Right atrium auricular region (tissue), 2 donors: ENCODE results near the gene FOXM1. TPM values are rescaled to one million over a fixed set of nuclear protein-coding genes. Genes with fewer than 3 reads are reported as not detected.
A peak's percentile ranks its signal among the peaks of the same experiment; 100 is the strongest.

Experiments
- DNase-seq: peaks from one replicate; pipeline ENCODE4 v3.0.0-alpha.2; 2019; ENCODE audit warnings: low spot score
- H3K27ac ChIP-seq, 2 donors: fragments of 200-600 bp; sonication (generic); 1 replicate in 1 of 2; 2 replicates in 1 of 2; pipeline ENCODE4 v1.5.1; 2016 to 2019
- H3K27me3 ChIP-seq, 2 donors: fragments of 200-600 bp; sonication (generic); one replicate each; pipeline versions ENCODE4 v1.5.1 to v1.6.0; 2017 to 2019
- H3K36me3 ChIP-seq: fragments of 200-600 bp; sonication (generic); one replicate; pipeline ENCODE4 v1.5.1; 2016
- H3K4me1 ChIP-seq, 2 donors: fragments of 200-600 bp; sonication (generic); one replicate each; pipeline versions ENCODE4 v1.5.1 to v1.6.0; 2017 to 2019
- H3K4me3 ChIP-seq, 2 donors: fragments of 200-600 bp; sonication (generic); 1 replicate in 1 of 2; 2 replicates in 1 of 2; pipeline ENCODE4 v1.5.1; 2017 to 2019; ENCODE audit warnings: mild to moderate bottlenecking in 1 of 2, moderate library complexity in 1 of 2
- H3K9me3 ChIP-seq, 2 donors: fragments of 200-600 bp; sonication (generic); one replicate each; pipeline ENCODE4 v1.5.1; 2019
- total RNA-seq, 2 donors: library from RNA; depleted of rRNA; stranded (reverse); fragments of >200 nt; gene quantifications; one replicate each; pipeline ENCODE4 v1.1.0, GENCODE V29; 2016
- TF ChIP-seq, protein P1 (sequence below), 2 donors: fragments of 200-600 bp; sonication (generic); IDR thresholded peaks; one replicate each; pipeline ENCODE4 v1.5.1; 2019; ENCODE audit warnings: antibody characterized with exemption in 2 of 2

FOXM1 gene
- total RNA-seq, 2 donors from 2014 or later = 0.16 to 4.1 TPM

DNA sequence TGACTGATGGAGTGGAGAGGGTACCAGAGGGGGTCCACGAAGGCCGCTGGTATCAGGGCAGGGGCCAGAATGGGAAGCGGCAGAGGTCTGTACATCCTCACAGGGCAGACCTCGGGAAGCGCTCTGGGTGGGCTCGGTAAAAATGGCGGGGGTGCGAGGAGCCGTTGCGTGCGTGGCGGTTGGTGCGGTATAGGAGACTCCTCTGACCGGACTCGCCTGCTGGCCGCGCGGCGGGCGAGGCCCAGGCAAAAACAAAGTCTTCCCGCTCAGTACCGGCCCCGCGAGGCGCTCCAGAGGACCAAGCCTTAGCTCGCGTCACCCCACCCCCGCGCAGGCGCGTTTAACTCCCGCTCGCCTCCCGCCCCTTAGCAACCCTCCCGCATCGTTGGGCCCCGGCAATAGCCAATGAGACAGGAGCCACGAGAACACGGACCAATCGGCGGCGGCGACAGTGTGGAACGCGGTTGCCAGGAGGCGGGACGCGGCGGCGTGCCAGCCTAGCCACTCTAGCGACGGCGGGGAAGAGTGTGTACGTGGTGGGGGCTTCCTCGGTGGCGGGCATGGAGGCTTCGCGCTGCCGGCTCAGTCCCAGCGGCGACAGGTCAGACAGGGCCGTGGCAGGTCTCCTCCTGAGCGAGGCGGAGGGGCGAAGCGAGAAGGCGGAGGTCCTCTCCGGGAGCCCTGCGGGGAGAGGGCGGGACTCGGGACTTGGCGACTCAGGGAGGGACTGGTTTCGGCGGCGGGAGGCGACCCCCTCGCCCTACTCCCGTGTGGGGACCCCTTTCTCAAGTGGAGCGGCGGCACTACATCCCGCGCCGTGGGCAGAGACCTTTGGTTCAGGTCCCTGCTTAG lies 13.6 kb upstream of the FOXM1 start, which contains the start of gene TULP3:
TULP3 (plus strand) TSS at position 504 of the 852 bp plus-strand sequence; CDS start at position 561, 57 bp downstream.
- H3K27ac ChIP-seq = peak within 1 kb of the TSS; percentile 93 to 99
- H3K36me3 ChIP-seq = no peaks in the 10 kb centered on the region
- H3K4me3 ChIP-seq = peak within 1 kb of the TSS; percentile 73 to 97
- TF ChIP-seq, protein P1, sequence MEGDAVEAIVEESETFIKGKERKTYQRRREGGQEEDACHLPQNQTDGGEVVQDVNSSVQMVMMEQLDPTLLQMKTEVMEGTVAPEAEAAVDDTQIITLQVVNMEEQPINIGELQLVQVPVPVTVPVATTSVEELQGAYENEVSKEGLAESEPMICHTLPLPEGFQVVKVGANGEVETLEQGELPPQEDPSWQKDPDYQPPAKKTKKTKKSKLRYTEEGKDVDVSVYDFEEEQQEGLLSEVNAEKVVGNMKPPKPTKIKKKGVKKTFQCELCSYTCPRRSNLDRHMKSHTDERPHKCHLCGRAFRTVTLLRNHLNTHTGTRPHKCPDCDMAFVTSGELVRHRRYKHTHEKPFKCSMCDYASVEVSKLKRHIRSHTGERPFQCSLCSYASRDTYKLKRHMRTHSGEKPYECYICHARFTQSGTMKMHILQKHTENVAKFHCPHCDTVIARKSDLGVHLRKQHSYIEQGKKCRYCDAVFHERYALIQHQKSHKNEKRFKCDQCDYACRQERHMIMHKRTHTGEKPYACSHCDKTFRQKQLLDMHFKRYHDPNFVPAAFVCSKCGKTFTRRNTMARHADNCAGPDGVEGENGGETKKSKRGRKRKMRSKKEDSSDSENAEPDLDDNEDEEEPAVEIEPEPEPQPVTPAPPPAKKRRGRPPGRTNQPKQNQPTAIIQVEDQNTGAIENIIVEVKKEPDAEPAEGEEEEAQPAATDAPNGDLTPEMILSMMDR (IDR thresholded peaks at IDR 0.05) = no peak
- H3K9me3 ChIP-seq = no peaks in the 10 kb centered on the region
- H3K4me1 ChIP-seq = peaks cover 0 to 31% of the 10 kb centered on the region in 2 donors
- peak; percentile 99 for DNase-seq
- H3K27me3 ChIP-seq = no peaks in the 10 kb centered on the region

DNA sequence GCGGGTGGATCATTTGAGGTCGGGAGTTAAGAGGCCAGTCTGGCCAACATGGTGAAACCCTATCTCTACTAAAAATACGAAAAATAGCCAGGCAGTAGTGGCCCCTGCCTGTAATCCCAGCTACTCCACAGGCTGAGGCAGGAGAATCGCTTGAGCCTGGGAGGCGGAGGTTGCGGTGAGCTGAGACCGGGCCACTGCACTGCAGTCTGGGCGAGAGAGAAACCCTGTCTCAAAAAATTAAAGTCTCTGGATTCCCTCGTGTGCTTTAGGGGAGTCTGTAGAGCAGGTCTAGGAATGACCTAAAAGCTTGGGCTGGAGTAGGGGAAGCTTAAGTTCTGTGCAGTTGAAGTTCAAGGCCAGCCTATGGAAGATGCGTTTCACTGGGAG lies 13.0 kb upstream of the FOXM1 start:
- peak overlapping the region; percentile 93 to 99 for H3K27ac ChIP-seq
- H3K27me3 ChIP-seq = no peaks in the 10 kb centered on the region
- no peaks in the 10 kb centered on the region for H3K36me3 ChIP-seq
- DNase-seq = no peak
- H3K4me1 ChIP-seq = peaks cover 0 to 26% of the 10 kb centered on the region in 2 donors
- peak overlapping the region; percentile 73 to 97 for H3K4me3 ChIP-seq
- no peaks in the 10 kb centered on the region for H3K9me3 ChIP-seq
- TF ChIP-seq, protein P1 (IDR thresholded peaks at IDR 0.05) = no peak

DNA sequence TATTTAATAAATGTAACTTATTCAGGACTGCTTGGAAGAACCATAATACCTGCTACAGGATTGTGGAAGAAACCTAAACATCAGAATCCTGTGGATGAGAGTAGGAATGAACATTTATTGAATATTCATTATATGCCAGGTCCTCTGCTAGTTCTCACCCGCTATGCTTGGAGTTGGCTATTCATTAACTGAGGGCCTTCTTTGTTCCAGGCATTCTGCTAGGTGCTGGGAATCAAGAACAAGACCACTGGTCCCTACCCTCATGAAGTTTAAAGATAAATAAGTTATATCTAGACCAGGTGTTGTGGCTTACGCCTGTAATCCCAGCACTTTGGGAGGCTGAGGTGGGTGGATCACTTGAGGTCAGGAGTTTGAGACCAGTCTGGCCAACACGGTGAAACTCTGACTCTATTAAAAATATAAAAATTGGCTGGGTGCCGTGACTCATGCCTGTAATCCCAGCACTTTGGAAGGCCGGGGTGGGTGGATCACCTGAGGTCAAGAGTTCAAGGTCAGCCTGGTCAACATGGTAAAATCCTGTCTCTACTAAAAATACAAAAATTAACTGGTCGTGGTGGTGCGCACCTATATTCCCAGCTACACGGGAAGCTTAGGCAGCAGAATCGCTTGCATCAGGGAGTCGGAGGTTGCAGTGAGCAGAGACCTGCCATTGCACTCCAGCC lies 9.9 kb upstream of the FOXM1 start:
- Histone ChIP-seq H3K27ac (no peak overlapping the region), H3K9me3 (no peaks in the 10 kb centered on the region), H3K4me1 (peaks cover 0 to 12% of the 10 kb centered on the region in 2 donors), H3K4me3 (no peak overlapping the region), H3K27me3 (no peaks in the 10 kb centered on the region), H3K36me3 (no peaks in the 10 kb centered on the region)
- TF ChIP-seq, protein P1 (IDR thresholded peaks at IDR 0.05) = no peak
- no peak for DNase-seq

DNA sequence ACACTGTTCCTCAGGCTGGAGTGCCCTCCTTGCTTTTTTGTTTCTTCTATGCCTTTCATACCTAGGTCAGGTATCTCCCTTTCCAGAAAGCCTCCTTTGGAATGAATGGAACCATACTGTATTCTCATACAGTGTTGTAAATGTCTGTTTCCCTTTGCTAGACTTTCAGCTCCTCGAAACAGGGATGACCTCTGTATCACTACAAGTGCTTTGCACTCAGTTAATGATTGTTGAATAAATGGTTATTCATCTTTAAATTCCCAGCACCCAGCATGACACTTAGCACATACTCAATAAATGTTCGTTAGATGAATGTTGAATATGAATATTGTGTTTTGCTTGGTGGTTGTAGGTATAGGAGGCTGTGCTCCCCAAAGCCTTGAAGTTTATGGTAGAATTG lies 7.8 kb upstream of the FOXM1 start:
- no peak for DNase-seq
- TF ChIP-seq, protein P1 (IDR thresholded peaks at IDR 0.05) = no peak
- peaks cover 0 to under 1% of the 10 kb centered on the region in 2 donors for H3K4me1 ChIP-seq
- no peak overlapping the region for H3K4me3 ChIP-seq
- no peak overlapping the region for H3K27ac ChIP-seq
- H3K9me3 ChIP-seq = no peaks in the 10 kb centered on the region
- H3K27me3 ChIP-seq = no peaks in the 10 kb centered on the region
- no peaks in the 10 kb centered on the region for H3K36me3 ChIP-seq

DNA sequence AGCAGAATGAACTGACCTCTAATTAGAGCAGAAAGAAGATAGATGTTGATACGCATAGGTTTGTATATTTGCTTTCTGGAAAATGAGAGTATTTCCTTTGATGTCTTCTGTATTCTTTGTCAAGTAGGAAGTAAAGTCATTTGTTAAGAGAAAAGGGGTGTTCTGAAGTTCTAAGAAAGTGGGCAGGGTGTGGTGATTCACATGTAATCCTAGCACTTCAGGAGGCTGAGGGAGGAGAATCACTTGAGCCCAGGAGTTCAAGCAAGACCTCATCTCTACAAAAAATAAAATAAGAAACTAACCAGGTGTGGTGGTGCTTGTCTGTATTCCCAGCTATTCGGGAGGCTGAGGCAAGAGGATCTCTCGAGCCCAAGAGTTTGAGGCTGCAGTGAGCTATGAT lies 2.9 kb upstream of the FOXM1 start:
- TF ChIP-seq, protein P1 (IDR thresholded peaks at IDR 0.05) = no peak
- Histone ChIP-seq H3K27ac (no peak overlapping the region), H3K36me3 (no peaks in the 10 kb centered on the region)

More for the DNA sequence above, 2.9 kb upstream of the FOXM1 start:
- no peak for DNase-seq
- no peaks in the 10 kb centered on the region for H3K27me3 ChIP-seq
- H3K4me3 ChIP-seq = no peak overlapping the region
- H3K9me3 ChIP-seq = no peaks in the 10 kb centered on the region
- H3K4me1 ChIP-seq = peaks cover 0 to 20% of the 10 kb centered on the region in 2 donors
